ENCODE measurements around the gene SLC44A1. TPM values are rescaled to one million over a fixed set of nuclear protein-coding genes. Genes with fewer than 3 reads are reported as not detected.
A peak's percentile ranks its signal among the peaks of the same experiment; 100 is the strongest.

The SLC44A1 gene
- polyA plus RNA-seq (ENCODE audit: insufficient read length), result 16.9 TPM

DNA sequence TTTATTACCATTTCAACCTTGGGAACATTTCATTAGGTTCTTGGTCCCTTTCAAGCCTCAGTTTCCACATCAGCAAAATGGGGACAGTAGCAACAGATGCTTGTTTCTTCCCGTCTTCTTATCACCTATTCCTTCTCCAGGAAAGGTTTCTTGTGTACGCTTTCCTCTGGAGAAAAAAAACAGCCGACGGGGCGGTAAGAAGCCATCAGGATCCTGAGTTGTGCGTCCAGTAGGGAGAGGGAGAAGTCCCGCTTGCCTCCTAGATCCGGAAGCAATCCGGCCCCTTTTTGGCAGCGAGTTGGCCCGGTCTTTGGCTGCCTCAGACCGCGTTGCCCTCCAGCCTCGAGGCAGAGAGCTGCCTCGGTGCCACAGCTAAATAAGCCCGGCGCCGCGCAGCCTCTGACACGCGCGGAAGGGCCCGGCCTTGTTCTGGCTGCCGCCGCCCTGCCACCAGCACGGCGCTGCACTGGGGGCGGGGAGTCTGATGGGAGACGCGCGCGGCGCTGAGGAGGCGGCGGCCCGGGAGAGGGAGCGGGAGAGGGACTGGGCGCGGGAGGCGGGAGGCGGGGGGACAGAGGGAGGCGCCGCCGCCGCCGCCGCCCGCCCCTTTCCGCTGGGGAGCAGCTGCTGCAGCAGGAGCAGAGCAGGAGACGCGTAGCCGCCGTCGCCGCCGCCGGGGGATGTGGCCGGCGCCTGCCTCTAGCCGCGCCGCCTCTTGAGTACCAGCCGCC is at the start of gene SLC44A1:
Gene SLC44A1, plus strand, starts transcription at position 649 of the 731 bp plus-strand sequence. CDS start 218 bp downstream, outside the sequence.
- DNase-seq, result peak; percentile 95

DNA sequence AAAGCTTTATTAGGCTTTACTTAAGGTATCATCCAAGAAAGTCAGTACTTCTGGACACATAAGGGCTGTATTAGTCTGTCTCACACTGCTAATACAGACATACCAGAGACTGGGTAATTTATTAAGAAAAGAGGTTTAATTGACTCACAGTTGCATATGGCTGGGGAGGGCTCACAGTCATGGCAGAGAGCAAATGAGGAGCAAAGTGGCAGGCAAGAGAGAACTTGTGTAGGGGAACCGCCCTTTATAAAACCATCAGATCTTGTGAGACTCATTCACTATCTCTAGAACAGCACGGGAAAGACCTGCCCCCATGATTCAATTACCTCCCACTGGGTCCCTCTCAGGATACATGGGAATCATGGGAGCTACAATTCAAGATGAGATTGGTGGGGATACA is 49.2 kb upstream of the SLC44A1 start:
- no peak for DNase-seq

GRCh38 chr9:105198023-105198422 is 46.4 kb upstream of the SLC44A1 start:
- DNase-seq, result no peak

DNA sequence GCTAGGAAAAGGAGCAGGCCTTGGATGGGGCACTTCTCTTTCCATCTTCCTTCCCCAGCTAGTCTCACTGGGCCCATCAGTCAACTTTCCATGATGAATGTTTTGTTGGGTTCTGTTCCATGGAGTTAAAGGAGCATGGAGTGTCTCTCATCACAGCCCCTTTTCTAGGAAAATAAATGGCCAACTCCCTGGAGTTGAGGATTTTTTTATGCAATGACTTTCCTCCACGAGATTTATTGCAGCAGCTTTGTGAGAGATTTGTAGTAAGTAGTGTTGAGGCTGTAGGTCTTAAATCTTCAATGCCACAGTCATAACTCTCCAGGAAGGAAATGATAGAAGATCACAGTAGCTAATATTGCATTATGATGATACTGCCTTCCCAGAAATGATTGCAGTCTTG is 45.6 kb upstream of the SLC44A1 start:
- DNase-seq, result no peak

- no peak for DNase-seq
These were observed 40.0 kb upstream of the SLC44A1 start for GRCh38 chr9:105204416-105204815.

DNA sequence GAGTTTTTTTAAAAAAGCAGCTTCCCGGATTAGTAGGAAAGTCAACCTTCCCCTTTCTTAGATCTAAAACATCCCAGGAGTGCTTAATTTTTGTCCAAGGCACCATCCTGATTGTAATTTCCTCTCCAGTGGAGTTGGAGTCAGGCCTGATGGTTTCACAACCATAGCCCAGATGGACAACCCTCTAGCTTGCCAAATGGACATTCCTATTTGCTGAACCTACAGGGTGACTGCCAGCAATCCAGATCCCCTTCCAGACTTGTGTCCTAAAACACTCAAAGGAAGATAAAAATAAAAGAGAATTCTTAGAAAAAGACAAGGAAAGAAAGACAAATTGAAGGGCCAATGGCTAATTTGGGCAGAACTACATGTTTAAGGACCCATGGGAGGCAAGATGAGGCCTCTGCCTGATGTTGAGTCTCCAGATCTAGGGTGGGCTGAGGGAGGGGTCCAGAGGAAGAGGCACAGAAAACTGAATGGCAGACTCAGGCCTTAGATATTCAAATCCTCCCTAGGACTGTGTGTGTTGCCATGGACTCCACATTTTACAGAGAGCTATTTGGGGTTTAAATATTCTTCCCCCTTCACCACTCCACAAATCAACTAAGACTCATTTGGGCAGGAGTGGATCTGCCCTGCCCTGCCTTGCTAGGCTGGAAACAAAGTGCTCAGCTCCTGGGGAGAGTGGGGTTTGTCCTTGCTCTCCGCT is 38.5 kb upstream of the SLC44A1 start:
- DNase-seq, result peak; percentile 74

DNA sequence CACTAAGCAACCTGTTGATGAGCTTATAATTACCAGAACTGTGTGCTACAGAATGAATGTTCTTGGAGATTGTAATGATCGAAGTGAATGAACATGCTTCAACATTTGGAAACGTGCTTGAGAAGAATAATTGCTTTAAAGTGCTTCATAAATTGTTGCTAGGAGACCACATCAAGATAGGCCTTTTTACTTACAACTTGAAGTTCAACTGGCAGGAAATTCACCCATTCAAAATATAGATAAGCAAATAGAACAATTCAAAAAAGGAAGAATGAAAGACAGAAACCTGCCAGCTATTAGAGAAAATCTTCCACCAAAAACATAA is 38.0 kb upstream of the SLC44A1 start:
- no peak for DNase-seq

DNA sequence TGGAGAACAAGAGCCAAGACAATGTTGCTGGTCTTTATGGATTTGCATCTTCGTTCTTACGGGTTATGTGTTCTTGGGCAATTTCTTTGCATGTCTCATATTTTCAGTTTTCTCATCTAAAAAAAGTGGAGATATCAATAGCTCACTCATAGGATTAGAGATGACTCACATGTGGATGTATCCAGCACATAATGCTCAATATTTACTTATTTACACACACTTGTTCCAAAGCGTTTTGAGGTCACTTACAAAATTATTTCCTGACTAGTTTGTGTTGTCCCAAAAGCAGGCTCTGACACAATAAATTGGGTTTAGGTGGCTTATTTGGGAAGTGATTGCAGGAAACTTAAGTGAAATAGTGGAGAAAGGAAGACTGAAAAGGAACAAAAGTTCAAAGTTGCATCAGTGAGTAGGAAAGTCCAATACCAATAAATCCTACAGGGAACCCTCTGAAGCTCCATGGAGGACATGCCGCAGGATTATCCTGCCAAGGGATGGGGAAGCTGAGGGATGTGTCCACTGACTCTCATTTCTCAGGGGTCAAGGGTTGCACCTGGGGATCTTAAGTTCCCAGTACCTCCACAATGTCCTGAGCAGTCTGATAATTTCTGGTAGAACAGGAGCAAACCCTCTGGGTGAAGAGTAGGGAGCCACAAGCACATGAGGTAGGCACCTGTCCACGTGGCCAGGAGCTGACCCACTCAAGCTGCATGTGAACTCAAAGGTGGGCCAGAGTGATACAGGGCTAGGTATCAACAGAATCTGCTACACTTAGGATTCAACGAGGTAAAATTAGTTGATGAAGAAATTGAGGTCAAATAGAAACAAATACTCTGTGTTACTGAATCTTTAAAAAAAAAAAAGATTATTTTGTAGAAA is 37.4 kb upstream of the SLC44A1 start:
- no peak for DNase-seq

- DNase-seq, result no peak
These were observed 27.8 kb upstream of the SLC44A1 start for GRCh38 chr9:105216440-105217178.

GRCh38 chr9:105218673-105219072 is 25.8 kb upstream of the SLC44A1 start:
- no peak for DNase-seq

- no peak for DNase-seq
These were observed 25.1 kb upstream of the SLC44A1 start for GRCh38 chr9:105219291-105219805.

DNA sequence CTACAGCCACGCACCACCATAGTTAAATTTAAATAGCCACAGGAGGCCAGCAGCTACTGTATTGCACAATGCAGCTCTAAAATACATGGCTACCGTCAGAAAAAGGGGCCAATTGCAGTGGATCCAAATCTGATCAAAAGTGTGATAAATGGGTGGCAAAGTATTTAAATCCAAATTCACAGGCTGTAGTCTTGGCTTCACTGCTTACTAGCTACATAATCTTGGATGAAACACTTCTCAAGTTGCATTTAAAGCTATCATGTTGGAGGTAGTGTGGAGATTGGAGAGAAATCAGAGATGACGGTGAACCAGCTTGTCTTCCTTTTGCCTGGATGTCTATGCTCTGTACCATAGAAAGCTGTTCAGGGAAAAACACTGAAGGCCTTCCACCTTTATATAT is 24.0 kb upstream of the SLC44A1 start:
- DNase-seq, result no peak

DNA sequence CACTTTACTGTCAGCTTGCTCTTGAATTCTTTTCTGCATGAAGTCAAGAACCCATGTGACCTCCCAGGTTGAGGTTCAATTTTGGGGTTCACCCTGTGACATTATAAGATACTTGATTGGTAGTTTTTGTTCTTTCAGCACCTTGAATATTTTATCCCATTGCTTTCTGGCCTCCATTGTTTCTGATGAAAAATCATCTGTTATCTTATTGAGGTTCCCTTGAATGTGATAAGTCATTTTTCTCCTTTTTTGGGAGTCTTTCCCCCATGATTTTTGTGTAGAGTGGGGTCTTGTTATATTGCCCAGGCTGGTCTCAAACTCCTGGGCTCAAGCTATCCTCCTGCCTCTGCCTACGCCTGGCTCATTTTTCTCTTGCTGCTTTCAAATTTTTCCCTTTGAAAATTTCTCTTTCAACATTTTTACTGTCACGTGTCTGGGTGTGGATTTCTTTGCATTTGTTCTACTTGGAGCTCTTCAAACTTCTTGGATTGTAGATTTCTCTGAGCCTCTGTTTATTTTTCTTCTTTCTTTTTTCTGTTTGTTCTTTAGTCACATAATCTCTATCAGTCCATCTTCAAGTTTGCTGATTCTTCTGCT is 20.8 kb upstream of the SLC44A1 start:
- no peak for DNase-seq

DNA sequence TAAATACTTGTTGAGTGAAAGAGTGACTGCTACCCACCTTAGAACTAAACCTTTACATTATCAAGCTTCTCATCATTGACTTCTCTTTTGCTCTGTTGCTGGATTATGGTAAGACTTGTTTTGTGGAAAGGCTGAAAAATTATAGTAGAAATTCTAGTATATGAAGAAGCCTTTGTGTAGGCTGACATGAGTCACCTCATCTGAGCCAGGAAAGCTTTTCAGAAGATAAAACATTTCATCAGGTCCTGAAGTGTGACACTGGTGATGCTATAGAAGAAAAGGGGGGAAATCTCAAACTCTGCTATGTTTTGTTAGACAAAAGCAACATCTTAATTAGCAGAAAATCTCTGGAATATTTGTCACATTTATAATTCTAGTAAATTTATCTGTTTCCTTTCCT is 18.4 kb upstream of the SLC44A1 start:
- no peak for DNase-seq

GRCh38 chr9:105232207-105232606 is 12.2 kb upstream of the SLC44A1 start:
- no peak for DNase-seq

DNA sequence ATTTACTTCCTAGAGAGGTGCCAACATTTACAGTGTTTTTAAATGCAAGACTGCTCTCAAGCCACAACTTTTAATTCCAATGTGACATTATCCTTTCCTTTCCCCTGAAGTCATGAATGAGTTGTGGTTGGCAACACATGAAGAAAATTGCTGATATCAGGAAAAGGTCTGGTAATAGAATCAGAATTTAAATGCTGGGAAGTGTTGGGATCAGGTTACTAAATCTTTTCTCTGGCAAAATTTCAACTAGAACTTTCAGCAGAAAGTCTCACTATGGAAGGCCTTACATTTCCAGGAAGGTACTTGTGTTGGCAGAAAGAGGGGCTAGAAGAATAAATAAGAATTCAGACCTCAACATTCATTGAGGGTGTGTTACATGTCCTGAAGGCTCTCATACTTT is 10.6 kb upstream of the SLC44A1 start:
- DNase-seq, result no peak

DNA sequence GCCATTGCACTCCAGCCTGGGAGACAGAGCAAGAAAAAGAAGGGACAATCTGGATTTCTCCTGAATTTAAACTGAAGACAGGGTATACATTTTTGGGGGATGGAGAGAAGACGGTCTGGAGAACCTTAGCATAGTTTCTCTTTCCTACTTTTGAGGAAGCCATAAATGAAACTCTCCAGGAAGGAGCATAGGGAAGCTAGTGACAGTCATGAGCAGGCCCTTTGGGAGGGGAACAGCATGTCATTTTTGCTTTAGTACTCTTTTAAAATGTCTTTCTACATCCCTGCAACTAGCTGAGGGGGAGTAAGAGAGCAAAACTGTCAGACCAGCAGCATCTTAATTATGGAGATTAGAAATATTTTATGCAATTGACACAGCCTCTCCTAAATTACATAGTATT is 8.2 kb upstream of the SLC44A1 start:
- DNase-seq, result no peak

DNA sequence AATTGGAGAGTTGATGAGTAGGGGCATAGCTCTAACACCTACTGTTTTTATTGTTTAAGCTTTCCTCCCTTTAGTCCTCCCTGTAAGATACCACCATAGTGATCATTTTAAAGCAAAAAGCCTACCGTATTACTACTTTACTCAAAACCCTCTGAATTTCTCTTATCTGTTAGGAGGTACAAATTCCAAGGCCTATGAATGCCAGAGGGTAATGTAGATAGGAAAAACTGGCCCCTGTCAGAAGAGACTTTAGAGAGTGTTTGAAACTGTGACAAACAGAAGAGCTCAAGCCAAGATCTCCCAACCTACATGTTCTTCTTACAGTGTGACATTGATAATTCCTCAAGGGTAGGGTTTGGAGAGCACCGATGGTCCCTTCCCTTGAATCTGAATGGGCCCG is 7.2 kb upstream of the SLC44A1 start:
- DNase-seq, result no peak

DNA sequence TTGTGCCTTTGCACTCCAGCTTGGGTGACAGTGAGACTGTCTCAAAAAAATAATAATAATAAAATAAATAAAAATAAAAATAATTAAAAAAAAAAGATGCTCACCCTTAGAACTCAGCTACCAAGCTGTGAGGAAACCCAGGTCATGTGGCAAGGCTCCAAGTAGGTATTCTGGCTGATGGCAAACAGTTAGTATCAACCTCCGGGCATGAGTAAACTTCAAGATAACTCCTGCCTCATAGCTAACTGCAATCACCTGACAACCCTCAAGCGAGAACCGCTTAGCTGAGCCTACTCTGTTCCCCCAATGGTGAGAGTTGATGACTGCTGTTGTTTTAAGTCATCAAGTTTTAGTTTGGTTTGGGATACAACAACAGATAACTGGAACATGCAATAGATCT is 6.1 kb upstream of the SLC44A1 start:
- DNase-seq, result no peak

DNA sequence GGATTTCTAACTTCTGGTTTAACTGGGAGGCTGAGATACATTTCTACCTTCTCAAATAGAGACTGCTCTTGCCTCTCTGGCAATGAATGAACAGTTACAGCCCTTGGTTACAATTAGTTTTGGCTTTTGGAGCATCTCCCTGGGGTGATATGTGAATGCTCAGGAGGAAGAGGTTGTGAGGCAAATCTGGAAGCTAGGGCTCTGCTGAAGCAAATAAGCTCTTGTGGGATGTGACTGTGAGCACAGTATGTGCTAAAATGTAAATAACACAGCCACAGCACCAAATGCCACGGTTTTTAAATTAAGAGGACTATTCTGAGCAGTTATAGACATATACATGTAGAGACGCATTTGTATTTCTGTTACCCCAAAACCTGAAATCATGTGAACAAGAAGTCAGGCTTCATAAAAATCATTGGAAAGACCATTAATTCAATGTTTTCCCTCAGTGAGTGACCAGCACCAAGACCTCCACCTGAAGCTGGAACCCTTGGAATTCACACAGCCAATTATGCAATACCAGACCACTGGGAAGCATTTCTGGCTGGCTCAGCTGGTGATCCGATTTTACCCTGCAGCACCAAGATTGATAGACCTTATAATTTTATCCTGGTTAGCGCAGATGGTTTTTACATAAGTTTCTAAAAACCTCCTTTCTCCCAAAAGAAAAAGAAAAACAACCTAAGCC is 3.0 kb upstream of the SLC44A1 start:
- no peak for DNase-seq

- DNase-seq, result no peak
These were observed 2.4 kb upstream of the SLC44A1 start for GRCh38 chr9:105242062-105242461.

Measured in hindlimb muscle (tissue), 1 donor.